NCI-H2171 (cell line): ENCODE measurements around the gene CABCOCO1.

ENCODE experiments used
- DNase-seq: peaks from one replicate; lab custom pipeline; 2025; lab: John Stamatoyannopoulos, UW

CABCOCO1 gene

GRCh38 chr10:61757525-61758397, 95.0 kb downstream of the CABCOCO1 start:
- no peak for DNase-seq

GRCh38 chr10:61758433-61758832, 95.7 kb downstream of the CABCOCO1 start:
- DNase-seq = no peak

- no peak for DNase-seq
These were observed 97.0 kb downstream of the CABCOCO1 start for GRCh38 chr10:61759751-61760150.

GRCh38 chr10:61760943-61761824, 98.5 kb downstream of the CABCOCO1 start:
- no peak for DNase-seq

GRCh38 chr10:61761825-61762217, 99.1 kb downstream of the CABCOCO1 start:
- no peak for DNase-seq

- DNase-seq = no peak
These were observed 101.0 kb downstream of the CABCOCO1 start for GRCh38 chr10:61763778-61764177.

GRCh38 chr10:61764486-61764885, 101.8 kb downstream of the CABCOCO1 start:
- no peak for DNase-seq

GRCh38 chr10:61765176-61766087, 102.7 kb downstream of the CABCOCO1 start:
- no peak for DNase-seq

GRCh38 chr10:61766927-61767326, 104.2 kb downstream of the CABCOCO1 start:
- no peak for DNase-seq

GRCh38 chr10:61774031-61774430, 111.3 kb downstream of the CABCOCO1 start:
- DNase-seq = no peak

GRCh38 chr10:61775111-61775510, 112.4 kb downstream of the CABCOCO1 start:
- DNase-seq = no peak

- no peak for DNase-seq
These were observed 114.0 kb downstream of the CABCOCO1 start for GRCh38 chr10:61776615-61777266.

- DNase-seq = no peak
These were observed 115.4 kb downstream of the CABCOCO1 start for GRCh38 chr10:61778137-61778536.

GRCh38 chr10:61779276-61779675, 116.5 kb downstream of the CABCOCO1 start:
- DNase-seq = no peak

GRCh38 chr10:61779950-61780659, 117.4 kb downstream of the CABCOCO1 start:
- no peak for DNase-seq

- DNase-seq = no peak
These were observed 118.0 kb downstream of the CABCOCO1 start for GRCh38 chr10:61780732-61781131.

- no peak for DNase-seq
These were observed 119.3 kb downstream of the CABCOCO1 start for GRCh38 chr10:61781969-61782403.

GRCh38 chr10:61784354-61785133, 121.8 kb downstream of the CABCOCO1 start:
- no peak for DNase-seq

GRCh38 chr10:61785473-61786105, 122.9 kb downstream of the CABCOCO1 start:
- no peak for DNase-seq
